T-helper 17 cell (primary cell): ENCODE measurements around the gene ABCA7. TPM values are rescaled to one million over a fixed set of nuclear protein-coding genes. Genes with fewer than 3 reads are reported as not detected.
A peak's percentile ranks its signal among the peaks of the same experiment; 100 is the strongest.

Experiments
- ATAC-seq: fragments of 150-1000 bp; cut with Tn5 transposase; 2 replicates; pipeline ENCODE4 v1.10.0; 2021; ENCODE audit warnings: mild to moderate bottlenecking, moderate library complexity
- DNase-seq, 3 donors: peaks; one replicate each; pipeline versions ENCODE4 v3.0.0 to v3.0.0-alpha.2; 2020 to 2021
- H3K9me3 ChIP-seq: one replicate; pipeline ENCODE4 v1.7.0; 2013; ENCODE audit warnings: low read length, mild to moderate bottlenecking; ENCODE audit not compliant: control insufficient read depth, poor library complexity, severe bottlenecking
- H3K27ac Mint-ChIP-seq: one replicate; pipeline ENCODE4 v1.8.0; 2022; ENCODE audit warnings: mild to moderate bottlenecking, moderate library complexity, mixed read lengths
- H3K27me3 Mint-ChIP-seq: one replicate; pipeline ENCODE4 v1.8.0; 2022; ENCODE audit warnings: mixed read lengths
- H3K36me3 Mint-ChIP-seq: one replicate; pipeline ENCODE4 v1.8.0; 2022; ENCODE audit warnings: low read depth, mixed read lengths
- H3K4me1 Mint-ChIP-seq: one replicate; pipeline ENCODE4 v1.8.0; 2022; ENCODE audit warnings: mild to moderate bottlenecking, mixed read lengths
- H3K4me3 Mint-ChIP-seq: one replicate; pipeline ENCODE4 v1.8.0; 2022; ENCODE audit warnings: mild to moderate bottlenecking, moderate library complexity, mixed read lengths
- total RNA-seq, 4 donors: library from RNA in 2 of 4; stranded (reverse) in 2 of 4; gene quantifications; one replicate each; pipeline ENCODE4 v1.2.3 and lab custom pipeline; 2022 to 2026

Gene ABCA7
- total RNA-seq, 2 donors from 2014 or later = 107 to 112 TPM

- H3K4me1 Mint-ChIP-seq = peaks cover 25% of the 10 kb centered on the region
- no peaks in the 10 kb centered on the region for H3K9me3 ChIP-seq
- DNase-seq = no peak
- no peak for ATAC-seq
- H3K27ac Mint-ChIP-seq = no peak overlapping the region
- no peaks in the 10 kb centered on the region for H3K36me3 Mint-ChIP-seq
- H3K4me3 Mint-ChIP-seq = no peak overlapping the region
- no peaks in the 10 kb centered on the region for H3K27me3 Mint-ChIP-seq
Measured at GRCh38 chr19:1053176-1054101, 13.5 kb downstream of the ABCA7 start.

DNA sequence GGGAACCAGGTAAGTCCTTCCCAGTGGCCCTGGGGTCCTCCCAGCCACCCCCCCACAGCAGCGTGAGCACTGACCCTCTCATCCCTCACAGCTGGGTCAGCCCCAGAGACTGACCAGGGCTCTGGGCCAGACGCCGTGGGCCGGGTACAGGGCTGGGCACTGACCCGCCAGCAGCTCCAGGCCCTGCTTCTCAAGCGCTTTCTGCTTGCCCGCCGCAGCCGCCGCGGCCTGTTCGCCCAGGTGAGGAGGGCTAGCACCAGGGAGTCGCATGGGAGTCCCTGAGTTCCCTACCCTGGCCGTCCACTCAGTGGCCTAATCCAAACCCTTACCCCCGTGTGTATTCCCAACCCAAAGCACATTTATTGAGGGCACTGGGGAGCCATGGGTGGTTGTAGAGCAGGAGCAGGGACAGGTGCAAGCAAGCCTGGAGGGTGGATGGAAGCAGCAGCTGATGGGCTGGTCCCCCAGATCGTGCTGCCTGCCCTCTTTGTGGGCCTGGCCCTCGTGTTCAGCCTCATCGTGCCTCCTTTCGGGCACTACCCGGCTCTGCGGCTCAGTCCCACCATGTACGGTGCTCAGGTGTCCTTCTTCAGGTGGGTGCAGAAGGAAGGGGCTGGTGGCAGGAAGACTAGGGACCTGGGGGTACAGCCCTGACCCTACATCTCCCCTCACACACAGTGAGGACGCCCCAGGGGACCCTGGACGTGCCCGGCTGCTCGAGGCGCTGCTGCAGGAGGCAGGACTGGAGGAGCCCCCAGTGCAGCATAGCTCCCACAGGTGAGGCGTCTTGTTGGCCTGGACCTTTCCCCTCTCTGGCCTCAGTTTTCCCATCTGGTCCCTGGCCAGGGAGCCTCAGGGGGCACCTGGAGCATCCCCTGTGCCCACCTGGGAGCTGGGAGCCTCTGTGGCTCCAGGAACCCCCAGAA is 14.5 kb downstream of the ABCA7 start:
- Mint-ChIP-seq H3K4me1 (peaks cover 25% of the 10 kb centered on the region), H3K36me3 (no peaks in the 10 kb centered on the region), H3K27me3 (no peaks in the 10 kb centered on the region), H3K27ac (no peak overlapping the region), H3K4me3 (no peak overlapping the region)
- ATAC-seq (no peak), DNase-seq (no peak)
- H3K9me3 ChIP-seq = no peaks in the 10 kb centered on the region

DNA sequence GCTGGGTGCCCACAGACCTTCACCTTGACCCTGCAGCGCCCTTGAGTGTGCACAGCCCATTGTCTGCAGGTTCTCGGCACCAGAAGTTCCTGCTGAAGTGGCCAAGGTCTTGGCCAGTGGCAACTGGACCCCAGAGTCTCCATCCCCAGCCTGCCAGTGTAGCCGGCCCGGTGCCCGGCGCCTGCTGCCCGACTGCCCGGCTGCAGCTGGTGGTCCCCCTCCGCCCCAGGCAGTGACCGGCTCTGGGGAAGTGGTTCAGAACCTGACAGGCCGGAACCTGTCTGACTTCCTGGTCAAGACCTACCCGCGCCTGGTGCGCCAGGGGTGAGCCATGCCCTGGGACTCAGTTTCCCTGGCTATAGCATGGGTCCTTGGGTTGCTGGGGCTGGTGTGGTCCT is 15.1 kb downstream of the ABCA7 start:
- Mint-ChIP-seq H3K4me1 (peaks cover 25% of the 10 kb centered on the region), H3K36me3 (no peaks in the 10 kb centered on the region), H3K27me3 (no peaks in the 10 kb centered on the region), H3K27ac (no peak overlapping the region), H3K4me3 (no peak overlapping the region)
- ATAC-seq = no peak
- H3K9me3 ChIP-seq = no peaks in the 10 kb centered on the region
- no peak for DNase-seq

DNA sequence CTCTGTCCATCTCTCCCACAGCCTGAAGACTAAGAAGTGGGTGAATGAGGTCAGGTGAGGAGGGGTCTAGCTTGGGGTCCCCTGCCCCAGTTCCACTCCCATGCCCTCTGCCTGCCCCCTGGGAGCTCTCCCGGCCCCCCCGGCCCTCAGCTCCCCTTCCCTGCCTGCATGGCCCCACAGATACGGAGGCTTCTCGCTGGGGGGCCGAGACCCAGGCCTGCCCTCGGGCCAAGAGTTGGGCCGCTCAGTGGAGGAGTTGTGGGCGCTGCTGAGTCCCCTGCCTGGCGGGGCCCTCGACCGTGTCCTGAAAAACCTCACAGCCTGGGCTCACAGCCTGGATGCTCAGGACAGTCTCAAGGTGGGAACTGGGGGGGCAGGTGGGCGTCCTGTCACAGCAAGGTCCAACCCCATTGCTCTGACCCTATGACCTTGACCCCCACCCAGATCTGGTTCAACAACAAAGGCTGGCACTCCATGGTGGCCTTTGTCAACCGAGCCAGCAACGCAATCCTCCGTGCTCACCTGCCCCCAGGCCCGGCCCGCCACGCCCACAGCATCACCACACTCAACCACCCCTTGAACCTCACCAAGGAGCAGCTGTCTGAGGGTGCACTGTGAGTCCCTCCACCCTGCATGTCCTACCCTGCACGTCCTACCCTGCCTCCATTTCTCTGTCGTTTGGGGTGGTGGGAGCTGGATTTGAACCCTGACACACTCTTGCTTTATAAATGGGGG is 16.1 kb downstream of the ABCA7 start:
- Mint-ChIP-seq H3K4me1 (peaks cover 25% of the 10 kb centered on the region), H3K27me3 (no peaks in the 10 kb centered on the region), H3K27ac (peak overlapping the region; percentile 48), H3K36me3 (no peaks in the 10 kb centered on the region), H3K4me3 (no peak overlapping the region)
- DNase-seq (no peak), ATAC-seq (no peak)
- no peaks in the 10 kb centered on the region for H3K9me3 ChIP-seq

GRCh38 chr19:1057176-1057855 is 17.4 kb downstream of the ABCA7 start:
- no peak for DNase-seq
- peak overlapping the region; percentile 69 for H3K4me3 Mint-ChIP-seq
- no peaks in the 10 kb centered on the region for H3K36me3 Mint-ChIP-seq
- H3K27ac Mint-ChIP-seq = peak overlapping the region; percentile 43
- peaks cover 23% of the 10 kb centered on the region for H3K4me1 Mint-ChIP-seq
- ATAC-seq = peak; percentile 86
- no peaks in the 10 kb centered on the region for H3K27me3 Mint-ChIP-seq
- H3K9me3 ChIP-seq = no peaks in the 10 kb centered on the region

DNA sequence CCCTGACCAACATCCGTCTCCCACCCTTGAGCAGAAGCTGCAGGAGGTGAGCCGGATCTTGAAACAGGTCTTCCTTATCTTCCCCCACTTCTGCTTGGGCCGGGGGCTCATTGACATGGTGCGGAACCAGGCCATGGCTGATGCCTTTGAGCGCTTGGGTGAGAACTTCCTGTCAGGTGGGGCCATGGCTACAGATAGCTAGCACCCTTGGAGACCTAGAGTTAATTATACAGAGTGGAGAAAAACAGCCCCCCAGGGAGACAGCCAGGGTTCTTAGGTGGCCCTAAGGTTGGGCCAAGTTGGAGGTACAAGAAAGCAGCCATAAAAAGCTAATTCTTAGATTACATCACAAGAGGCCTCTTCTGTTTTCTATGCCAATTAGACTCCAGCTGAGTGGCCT is 18.2 kb downstream of the ABCA7 start:
- H3K36me3 Mint-ChIP-seq = no peaks in the 10 kb centered on the region
- peak overlapping the region; percentile 43 for H3K27ac Mint-ChIP-seq
- no peaks in the 10 kb centered on the region for H3K27me3 Mint-ChIP-seq
- no peaks in the 10 kb centered on the region for H3K9me3 ChIP-seq
- H3K4me3 Mint-ChIP-seq = no peak overlapping the region
- ATAC-seq = no peak
- peaks cover 24% of the 10 kb centered on the region for H3K4me1 Mint-ChIP-seq
- DNase-seq = no peak

DNA sequence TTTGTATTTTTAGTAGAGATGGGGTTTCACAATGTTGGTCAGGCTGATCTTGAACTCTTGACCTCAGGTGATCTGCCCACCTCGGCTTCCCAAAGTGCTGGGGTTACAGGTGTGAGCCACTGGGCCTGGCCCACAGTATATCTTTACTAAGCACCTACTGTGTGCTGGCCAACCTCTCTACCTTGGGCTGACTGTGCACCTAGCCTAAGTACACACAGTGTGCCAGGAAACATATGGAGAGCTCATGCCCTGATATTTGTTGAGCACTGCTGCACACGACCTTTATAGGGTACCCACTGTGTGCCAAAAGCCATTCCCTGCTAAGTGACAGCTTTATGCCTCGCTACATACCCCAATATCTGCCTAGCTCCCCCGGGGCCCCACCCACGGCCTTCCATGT is 20.8 kb downstream of the ABCA7 start:
- Mint-ChIP-seq H3K4me3 (no peak overlapping the region), H3K27me3 (no peaks in the 10 kb centered on the region), H3K4me1 (peaks cover 41% of the 10 kb centered on the region), H3K27ac (no peak overlapping the region), H3K36me3 (no peaks in the 10 kb centered on the region)
- DNase-seq (no peak), ATAC-seq (no peak)
- no peaks in the 10 kb centered on the region for H3K9me3 ChIP-seq

DNA sequence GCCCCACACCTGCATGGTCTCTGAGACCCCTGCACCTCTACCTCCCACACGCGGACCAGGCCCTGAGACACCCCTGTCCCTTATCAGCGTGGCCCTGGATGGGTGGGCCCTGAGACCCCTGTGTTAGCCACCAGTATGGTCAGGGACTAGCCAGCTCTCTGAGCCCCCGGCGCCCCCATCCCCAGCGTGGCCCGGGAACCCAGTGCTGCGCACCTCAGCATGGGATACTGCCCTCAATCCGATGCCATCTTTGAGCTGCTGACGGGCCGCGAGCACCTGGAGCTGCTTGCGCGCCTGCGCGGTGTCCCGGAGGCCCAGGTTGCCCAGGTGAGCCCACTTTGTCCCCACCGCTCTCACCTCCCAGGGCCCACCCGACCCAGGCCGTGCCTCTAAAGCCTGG is 22.1 kb downstream of the ABCA7 start:
- H3K27ac Mint-ChIP-seq = no peak overlapping the region
- no peaks in the 10 kb centered on the region for H3K36me3 Mint-ChIP-seq
- H3K4me1 Mint-ChIP-seq = peaks cover 38% of the 10 kb centered on the region
- H3K27me3 Mint-ChIP-seq = no peaks in the 10 kb centered on the region
- no peak overlapping the region for H3K4me3 Mint-ChIP-seq
- H3K9me3 ChIP-seq = no peaks in the 10 kb centered on the region
- ATAC-seq = no peak
- peak in 1 of 3 donors; percentile 8 for DNase-seq

DNA sequence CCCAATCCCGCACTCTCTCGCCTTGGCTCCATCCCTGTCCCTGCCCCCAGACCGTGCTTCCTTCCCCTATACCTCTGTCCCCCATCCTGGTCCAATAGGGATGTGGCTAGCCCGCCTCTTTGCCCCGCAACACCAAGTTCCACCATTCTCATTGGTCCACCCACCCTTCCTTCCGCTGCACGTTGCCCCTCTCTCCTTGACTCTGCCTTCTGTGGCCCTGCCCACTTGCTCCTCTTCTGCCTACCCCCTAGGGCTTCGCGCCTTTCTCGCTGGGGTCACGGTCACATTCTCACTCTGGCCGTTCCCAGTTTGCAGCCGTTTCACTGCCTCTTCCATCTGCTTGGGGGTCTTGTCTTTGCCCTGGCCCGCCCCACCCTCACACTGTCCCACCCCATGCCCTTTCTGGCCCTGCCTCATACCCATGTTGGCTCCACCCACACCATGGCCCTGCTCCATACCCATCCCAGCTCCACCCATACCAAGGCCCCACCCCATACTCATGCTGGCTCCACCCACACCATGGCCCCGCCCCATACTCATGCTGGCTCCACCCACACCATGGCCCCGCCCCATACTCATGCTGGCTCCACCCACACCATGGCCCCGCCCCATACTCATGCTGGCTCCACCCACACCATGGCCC is 22.6 kb downstream of the ABCA7 start:
- H3K9me3 ChIP-seq = no peaks in the 10 kb centered on the region
- H3K27me3 Mint-ChIP-seq = no peaks in the 10 kb centered on the region
- no peak overlapping the region for H3K27ac Mint-ChIP-seq
- ATAC-seq = no peak
- no peak for DNase-seq
- H3K4me1 Mint-ChIP-seq = peaks cover 33% of the 10 kb centered on the region
- H3K4me3 Mint-ChIP-seq = no peak overlapping the region
- no peaks in the 10 kb centered on the region for H3K36me3 Mint-ChIP-seq

- peak; percentile 41 to 71 (median 56) for DNase-seq
- no peaks in the 10 kb centered on the region for H3K9me3 ChIP-seq
- no peaks in the 10 kb centered on the region for H3K27me3 Mint-ChIP-seq
- no peak overlapping the region for H3K4me3 Mint-ChIP-seq
- ATAC-seq = peak; percentile 29
- H3K27ac Mint-ChIP-seq = no peak overlapping the region
- no peaks in the 10 kb centered on the region for H3K36me3 Mint-ChIP-seq
- H3K4me1 Mint-ChIP-seq = peaks cover 27% of the 10 kb centered on the region
Measured at GRCh38 chr19:1063030-1063908, 23.4 kb downstream of the ABCA7 start.

GRCh38 chr19:1063909-1064660 is 24.2 kb downstream of the ABCA7 start:
- H3K36me3 Mint-ChIP-seq = peaks cover 6% of the 10 kb centered on the region
- peak in 1 of 3 donors; percentile 10 for DNase-seq
- peak overlapping the region; percentile 97 for H3K27ac Mint-ChIP-seq
- no peak overlapping the region for H3K4me3 Mint-ChIP-seq
- H3K27me3 Mint-ChIP-seq = no peaks in the 10 kb centered on the region
- no peak for ATAC-seq
- no peaks in the 10 kb centered on the region for H3K9me3 ChIP-seq
- peaks cover 33% of the 10 kb centered on the region for H3K4me1 Mint-ChIP-seq
